Endothelial cell (in vitro differentiated cells): ENCODE data around the gene ASCL2. TPM values are rescaled to one million over a fixed set of nuclear protein-coding genes. Genes with fewer than 3 reads are reported as not detected.
"Not testable (repeated sequence)": the region's sequence is repeated elsewhere in the genome, so short reads cannot be mapped to it uniquely, and the experiment has no call there.

ENCODE experiments used
- DNase-seq: peaks from one replicate; pipeline ENCODE4 v3.0.0; 2021; ENCODE audit warnings: low spot score
- H3K27ac Mint-ChIP-seq: one replicate; pipeline ENCODE4 v1.8.0; 2021; ENCODE audit warnings: mixed read lengths, inconsistent platforms; ENCODE audit not compliant: unreplicated experiment
- H3K27me3 Mint-ChIP-seq: one replicate; pipeline ENCODE4 v1.8.0; 2021; ENCODE audit warnings: mild to moderate bottlenecking, moderate library complexity, mixed read lengths, inconsistent platforms; ENCODE audit not compliant: unreplicated experiment
- H3K36me3 Mint-ChIP-seq: one replicate; pipeline ENCODE4 v1.8.0; 2021; ENCODE audit warnings: mild to moderate bottlenecking, low read depth, mixed read lengths, inconsistent platforms; ENCODE audit not compliant: unreplicated experiment
- H3K4me1 Mint-ChIP-seq: one replicate; pipeline ENCODE4 v1.8.0; 2021; ENCODE audit warnings: mild to moderate bottlenecking, mixed read lengths, inconsistent platforms; ENCODE audit not compliant: unreplicated experiment
- H3K4me3 Mint-ChIP-seq: one replicate; pipeline ENCODE4 v1.8.0; 2021; ENCODE audit warnings: mild to moderate bottlenecking, mixed read lengths, inconsistent platforms; ENCODE audit not compliant: unreplicated experiment
- H3K9me3 Mint-ChIP-seq: one replicate; pipeline ENCODE4 v1.8.0; 2021; ENCODE audit warnings: mixed read lengths, inconsistent platforms; ENCODE audit not compliant: unreplicated experiment
- CTCF ChIP-seq: fragments of 200-600 bp; sonication (generic); IDR thresholded peaks from one replicate; pipeline ENCODE4 v1.5.0; 2021; ENCODE audit warnings: antibody characterized with exemption; ENCODE audit not compliant: unreplicated experiment
- total RNA-seq: library from RNA; stranded (reverse); fragmentation: NEBNext Ultra II Directional; extraction: Animal tissue kit (Norgen Biotek cat#: 25700); gene quantifications from one replicate; pipeline ENCODE4 v1.2.1, GENCODE V29; 2021; ENCODE audit not compliant: unreplicated experiment

Gene ASCL2
- total RNA-seq, 1 donor from 2014 or later, result not detected

- TF ChIP-seq CTCF, result no peak
- H3K36me3 Mint-ChIP-seq, result no peaks in the 10 kb centered on the region
- no peak for DNase-seq
- H3K27ac Mint-ChIP-seq, result no peak overlapping the region
- H3K4me3 Mint-ChIP-seq, result peak overlapping the region; percentile 22
- peaks cover 4% of the 10 kb centered on the region for H3K27me3 Mint-ChIP-seq
- H3K4me1 Mint-ChIP-seq, result no peaks in the 10 kb centered on the region
- no peaks in the 10 kb centered on the region for H3K9me3 Mint-ChIP-seq
Observed at GRCh38 chr11:2237457-2238238, 32.7 kb downstream of the ASCL2 start.

- H3K4me1 Mint-ChIP-seq, H3K27ac Mint-ChIP-seq, H3K36me3 Mint-ChIP-seq, H3K4me3 Mint-ChIP-seq, DNase-seq, H3K9me3 Mint-ChIP-seq, H3K27me3 Mint-ChIP-seq: not testable (repeated sequence)
Observed at GRCh38 chr11:2236381-2237134, 33.8 kb downstream of the ASCL2 start.

DNA sequence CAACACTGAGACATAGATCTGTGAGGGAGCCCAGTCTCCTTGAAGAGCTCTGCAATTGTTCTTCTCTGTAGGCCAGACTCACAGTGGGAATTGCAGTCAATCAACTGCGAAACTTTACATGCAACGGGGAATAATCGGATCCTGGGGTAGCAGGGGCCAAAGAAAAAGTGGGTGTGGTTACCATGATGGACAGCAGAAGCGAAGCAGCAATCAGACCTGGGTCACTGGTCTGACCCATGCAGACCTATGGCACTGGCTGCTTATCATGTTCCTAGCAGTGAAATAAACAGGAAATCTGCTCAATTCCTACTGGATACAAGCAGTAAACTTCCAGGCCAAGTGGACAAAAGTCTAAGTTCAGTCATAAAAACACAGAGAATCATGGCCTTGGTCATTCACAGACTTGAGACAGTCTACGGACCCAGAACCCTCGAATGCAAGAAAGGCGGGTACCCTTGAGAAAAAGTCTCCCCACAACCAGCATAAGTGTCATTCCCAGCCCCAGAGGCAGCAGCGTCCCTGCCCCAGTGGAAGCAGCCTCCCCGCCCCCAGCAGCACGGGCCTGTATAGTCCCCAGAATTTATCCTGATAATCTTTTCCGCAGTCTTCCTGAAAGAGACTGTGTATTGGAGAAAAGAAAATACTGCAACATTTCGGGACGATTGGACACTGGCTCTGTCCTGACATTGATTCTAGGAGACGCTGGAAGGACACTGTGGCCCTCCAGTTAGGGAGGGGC is 34.6 kb downstream of the ASCL2 start:
- Mint-ChIP-seq H3K27ac (no peak overlapping the region), H3K4me1 (no peaks in the 10 kb centered on the region), H3K9me3 (no peaks in the 10 kb centered on the region), H3K27me3 (peaks cover 4% of the 10 kb centered on the region), H3K36me3 (no peaks in the 10 kb centered on the region), H3K4me3 (no peak overlapping the region)
- no peak for TF ChIP-seq CTCF
- no peak for DNase-seq

DNA sequence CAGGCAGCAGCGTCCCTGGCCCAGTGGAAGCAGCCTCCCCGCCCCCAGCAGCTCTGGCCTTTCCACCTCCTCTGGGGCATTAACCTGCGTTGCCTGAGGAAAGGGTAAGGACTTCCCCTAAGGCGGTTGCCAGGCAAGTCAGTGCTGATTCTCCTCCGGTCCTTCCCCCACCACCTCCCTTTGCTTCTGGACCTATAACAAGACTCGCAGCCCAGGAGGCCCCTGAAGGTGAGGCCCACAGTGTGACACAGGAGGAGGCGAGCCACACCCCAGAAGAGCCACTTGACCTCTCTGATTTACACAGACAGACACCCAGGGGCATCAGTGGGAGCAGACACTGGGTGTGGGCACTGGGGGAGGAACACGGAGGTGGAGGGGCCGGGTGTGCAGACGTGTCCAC is 35.4 kb downstream of the ASCL2 start:
- Mint-ChIP-seq H3K4me1 (no peaks in the 10 kb centered on the region), H3K9me3 (no peaks in the 10 kb centered on the region), H3K27ac (no peak overlapping the region), H3K4me3 (no peak overlapping the region), H3K27me3 (peaks cover 2% of the 10 kb centered on the region), H3K36me3 (no peaks in the 10 kb centered on the region)
- no peak for DNase-seq
- no peak for TF ChIP-seq CTCF

DNA sequence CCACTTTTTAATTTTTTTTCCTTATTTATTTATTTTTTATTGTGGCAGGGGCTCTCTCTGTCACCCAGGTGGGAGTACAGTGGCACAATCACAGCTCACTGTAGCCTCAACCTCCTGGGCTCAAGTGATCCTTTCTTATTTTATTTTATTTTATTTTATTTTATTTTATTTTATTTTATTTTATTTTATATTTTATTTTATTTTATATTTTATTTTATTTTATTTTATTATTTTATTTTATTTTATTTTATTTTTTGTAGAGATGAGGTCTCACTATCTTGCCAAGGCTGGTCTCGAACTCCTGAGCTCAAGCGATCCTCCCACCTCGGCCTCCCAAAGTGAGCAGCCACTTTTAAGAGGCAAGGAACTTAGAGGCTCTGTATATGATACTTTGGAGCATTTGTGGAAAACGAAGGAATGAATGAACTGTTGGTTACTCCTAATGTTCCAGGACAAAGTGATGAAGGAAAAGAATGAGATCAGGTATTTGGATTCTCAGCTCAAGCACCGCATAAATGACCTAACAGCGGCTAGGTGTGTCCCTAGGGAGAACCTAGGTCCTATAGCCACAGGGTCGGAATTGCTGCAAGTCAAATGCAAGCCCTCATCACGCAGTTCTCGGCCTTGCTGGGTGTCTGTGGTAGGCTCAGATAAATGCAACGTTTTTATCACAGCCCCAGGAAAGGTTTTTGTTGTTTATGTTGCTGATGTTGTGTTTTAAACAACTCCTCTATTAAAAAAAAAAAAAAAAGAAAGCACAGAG is 36.5 kb downstream of the ASCL2 start:
- no peaks in the 10 kb centered on the region for H3K9me3 Mint-ChIP-seq
- no peaks in the 10 kb centered on the region for H3K36me3 Mint-ChIP-seq
- TF ChIP-seq CTCF, result no peak
- H3K4me3 Mint-ChIP-seq, result no peak overlapping the region
- DNase-seq, result no peak
- no peaks in the 10 kb centered on the region for H3K4me1 Mint-ChIP-seq
- peaks cover 2% of the 10 kb centered on the region for H3K27me3 Mint-ChIP-seq
- H3K27ac Mint-ChIP-seq, result no peak overlapping the region
